COLO829 (cell line): ENCODE measurements around the gene TTLL7.

ENCODE experiments used
- DNase-seq: peaks from one replicate; pipeline ENCODE4 v3.0.0; 2012; ENCODE audit warnings: low spot score

Gene TTLL7

DNA sequence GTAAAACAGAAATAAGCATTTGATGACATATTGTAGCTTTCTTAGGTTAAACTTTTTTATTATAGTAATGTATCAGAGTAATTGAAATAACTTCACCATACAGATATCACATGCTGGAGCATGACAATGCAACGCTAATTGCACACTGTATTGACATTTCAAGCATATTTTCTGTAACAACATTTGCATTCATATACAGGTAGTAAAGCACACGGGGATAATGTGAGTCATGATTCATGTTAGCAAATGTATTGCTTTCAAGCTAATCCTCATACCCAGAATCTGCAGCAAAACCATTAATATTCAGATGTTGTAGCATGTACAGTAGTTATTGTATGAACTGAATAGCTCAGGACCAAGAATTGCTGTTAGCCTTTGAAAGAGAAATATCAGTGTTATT is 133.9 kb downstream of the TTLL7 start:
- no peak for DNase-seq

DNA sequence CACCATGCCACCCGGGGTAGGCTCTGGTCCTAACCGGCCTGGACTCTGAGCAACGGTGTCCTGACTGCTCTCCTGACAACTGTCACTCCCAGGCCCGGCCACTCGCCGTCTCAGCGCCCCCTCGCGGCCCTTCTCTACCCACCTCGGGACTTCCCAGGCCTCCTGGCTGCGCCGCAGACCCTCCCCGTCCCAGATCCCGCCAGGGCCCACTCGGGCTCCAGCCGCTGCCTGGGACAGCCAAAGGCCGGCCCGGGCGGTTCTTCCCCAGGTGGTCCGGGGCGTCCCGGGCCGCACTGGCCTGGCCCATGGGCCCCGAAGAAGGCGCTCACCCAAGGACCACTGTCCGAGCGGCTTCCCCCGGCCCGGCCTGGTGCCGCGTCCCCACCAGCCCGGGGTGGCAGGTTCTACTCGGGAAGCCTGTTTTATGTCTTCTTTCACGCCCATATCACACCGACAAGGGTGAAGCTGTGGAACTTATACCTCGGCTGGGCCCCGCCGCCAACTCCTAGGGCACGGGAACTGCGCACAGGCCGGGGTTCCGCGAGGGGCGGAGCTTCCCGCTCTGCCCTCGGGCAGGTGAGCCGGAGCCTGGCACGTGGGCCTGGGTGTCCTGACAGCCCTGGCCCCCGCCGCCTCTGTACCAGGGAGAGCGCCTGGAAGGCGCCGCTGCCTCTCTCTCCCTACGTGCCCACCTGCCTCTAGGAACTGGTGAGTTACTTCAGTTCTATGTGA is 138.3 kb downstream of the TTLL7 start:
- peak; percentile 21 for DNase-seq

GRCh38 chr1:83857716-83858115 is 141.2 kb downstream of the TTLL7 start:
- no peak for DNase-seq

- DNase-seq, result peak; percentile 28
Measured at GRCh38 chr1:83857103-83857502, 141.8 kb downstream of the TTLL7 start.

DNA sequence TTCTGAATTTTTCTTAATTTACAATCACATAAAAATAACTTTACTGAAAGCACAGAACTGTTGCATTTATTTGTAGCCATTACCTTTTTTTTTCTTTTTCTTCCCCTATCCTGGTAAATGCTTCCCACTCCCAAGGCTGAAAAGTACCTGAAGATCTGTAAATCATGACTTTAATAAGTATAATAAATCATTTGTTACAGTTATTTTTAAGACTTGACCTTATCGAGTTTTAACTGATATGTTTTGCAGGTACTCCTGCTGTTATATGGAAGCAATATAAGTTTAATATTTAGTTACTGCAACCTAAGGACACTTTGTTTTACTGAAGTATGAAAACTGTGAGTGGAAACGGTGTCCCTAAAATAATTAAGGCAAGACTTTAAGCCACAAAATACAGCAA is 142.6 kb downstream of the TTLL7 start:
- no peak for DNase-seq

- no peak for DNase-seq
Measured at GRCh38 chr1:83854456-83854855, 144.5 kb downstream of the TTLL7 start.

GRCh38 chr1:83850834-83851233 is 148.1 kb downstream of the TTLL7 start:
- no peak for DNase-seq

- DNase-seq, result no peak
Measured at GRCh38 chr1:83849191-83850061, 149.5 kb downstream of the TTLL7 start.

GRCh38 chr1:83846138-83846537 is 152.8 kb downstream of the TTLL7 start:
- no peak for DNase-seq

DNA sequence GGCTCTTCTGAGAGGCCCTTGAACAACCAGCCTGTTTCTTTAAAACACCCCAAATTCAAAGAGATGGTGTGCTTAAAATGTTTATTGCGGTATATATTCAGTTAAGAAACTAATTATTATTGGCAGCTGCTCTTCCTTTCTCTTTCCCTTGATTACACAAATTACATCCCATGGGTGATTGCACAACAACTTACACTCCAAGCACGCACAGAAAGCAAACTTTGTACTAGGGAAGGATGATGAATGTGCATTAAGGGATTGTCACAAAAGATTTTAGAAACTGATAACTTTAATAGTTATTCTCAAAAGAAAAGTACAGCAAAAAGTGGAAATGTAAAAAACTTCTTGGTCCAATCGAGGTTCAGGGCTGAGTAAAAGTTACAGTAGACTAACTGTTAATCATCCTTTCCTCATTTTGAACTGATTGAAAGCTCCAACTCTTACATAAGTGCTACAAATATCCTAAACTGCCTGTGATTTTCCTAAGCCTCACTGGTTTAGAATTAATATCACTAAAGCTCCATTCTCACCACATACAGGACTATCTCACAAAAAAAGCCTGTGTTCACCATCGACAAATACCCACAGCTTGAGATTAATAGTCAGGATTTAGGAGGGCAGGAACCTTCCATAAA is 153.4 kb downstream of the TTLL7 start:
- DNase-seq, result no peak

DNA sequence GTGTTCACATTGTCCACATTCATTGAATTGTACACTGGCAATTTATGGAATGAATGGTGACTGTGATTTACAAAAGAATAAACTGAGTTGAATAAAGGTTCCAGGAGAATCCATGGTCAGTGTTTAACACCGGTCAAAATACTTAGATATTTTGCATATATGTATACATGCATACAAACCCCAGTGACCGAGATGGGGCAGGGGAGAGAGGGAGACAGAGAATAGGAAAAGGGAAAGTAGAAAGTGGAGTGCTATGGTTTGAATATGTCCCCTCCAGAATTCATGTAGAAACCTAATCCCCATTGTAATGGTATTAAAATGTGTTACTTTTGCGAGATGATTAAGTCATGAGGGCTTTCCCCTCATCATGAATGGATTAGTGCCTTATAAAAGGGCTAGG is 154.4 kb downstream of the TTLL7 start:
- DNase-seq, result no peak

GRCh38 chr1:83839566-83840173 is 159.3 kb downstream of the TTLL7 start:
- no peak for DNase-seq

DNA sequence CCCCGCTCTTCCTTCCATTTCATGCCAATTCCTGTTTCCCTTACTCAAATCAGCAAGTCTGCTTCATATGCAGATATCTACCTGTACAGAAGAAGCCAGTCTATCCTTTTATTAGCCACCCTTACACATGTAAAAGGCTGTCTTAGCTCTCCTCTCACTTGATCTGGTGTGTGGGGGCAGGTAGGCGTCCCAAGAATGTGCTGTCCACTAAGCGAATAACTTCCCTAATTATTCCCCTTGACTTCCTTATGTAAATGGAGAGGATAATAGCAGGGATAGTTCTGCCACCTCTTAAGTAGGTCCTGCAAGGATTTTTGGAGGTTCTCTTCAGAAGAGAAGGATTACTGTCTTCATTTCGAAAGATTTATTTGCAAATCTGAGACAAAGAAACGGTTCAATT is 160.4 kb downstream of the TTLL7 start:
- no peak for DNase-seq

DNA sequence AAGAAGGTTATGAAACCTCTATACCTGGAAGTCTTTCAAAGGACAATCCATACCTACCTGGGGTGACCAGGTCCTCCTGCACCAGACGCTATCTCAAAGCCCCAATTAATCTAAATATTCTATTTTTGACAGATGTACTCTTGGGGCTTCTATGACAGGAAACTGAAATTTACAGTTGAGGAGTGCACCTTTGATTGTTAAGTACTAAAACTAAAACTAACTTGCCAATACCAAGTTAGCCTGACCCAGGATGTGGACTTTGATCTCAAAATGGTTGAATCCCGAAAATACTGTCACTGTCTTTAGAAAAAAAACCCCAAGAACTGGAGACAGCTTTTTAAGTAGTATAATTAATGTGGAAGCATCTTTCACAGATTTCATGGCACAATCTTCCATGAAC is 162.4 kb downstream of the TTLL7 start:
- no peak for DNase-seq

GRCh38 chr1:83834621-83835264 is 164.2 kb downstream of the TTLL7 start:
- DNase-seq, result no peak

DNA sequence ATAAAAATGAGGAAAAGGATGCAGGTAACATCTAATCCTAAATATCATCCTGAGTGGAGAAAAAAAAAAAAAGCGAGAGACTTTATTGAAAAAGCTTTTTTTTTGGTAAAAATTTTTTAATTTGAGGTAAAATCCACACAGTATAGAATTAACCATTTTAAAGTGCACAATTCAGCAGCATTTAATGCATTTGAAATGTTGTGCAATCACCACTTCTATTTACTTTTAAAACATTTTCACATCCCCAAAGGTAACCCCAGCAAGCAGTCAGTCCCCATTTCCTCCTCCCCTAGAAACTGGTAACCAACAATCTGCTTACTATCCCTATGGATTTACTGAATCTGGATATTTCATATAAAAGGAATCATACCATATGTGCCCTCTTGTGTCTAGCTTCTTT is 166.7 kb downstream of the TTLL7 start:
- DNase-seq, result no peak

GRCh38 chr1:83829106-83829505 is 169.8 kb downstream of the TTLL7 start:
- no peak for DNase-seq

DNA sequence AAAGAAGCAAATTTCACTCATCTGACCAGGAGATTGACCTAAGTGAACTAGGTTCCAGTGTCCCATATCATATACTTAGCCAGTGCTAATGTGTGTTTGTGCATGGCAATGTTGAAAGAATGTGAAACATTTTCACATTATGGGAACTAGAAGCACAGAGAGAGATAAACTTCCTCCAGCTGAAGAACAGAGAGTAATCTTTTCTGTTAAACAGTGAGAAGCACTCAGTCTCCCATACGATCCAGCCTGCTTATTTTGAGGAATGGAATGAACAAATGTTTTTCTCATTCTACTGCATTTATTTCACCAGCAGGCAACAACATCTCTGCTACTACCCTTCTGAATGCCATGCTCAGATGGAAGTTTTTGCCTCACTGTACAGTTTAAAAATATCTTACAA is 170.5 kb downstream of the TTLL7 start:
- no peak for DNase-seq

- no peak for DNase-seq
Measured at GRCh38 chr1:83827741-83828140, 171.2 kb downstream of the TTLL7 start.

GRCh38 chr1:83822208-83822607 is 176.7 kb downstream of the TTLL7 start:
- no peak for DNase-seq

- no peak for DNase-seq
Measured at GRCh38 chr1:83819436-83819835, 179.5 kb downstream of the TTLL7 start.

GRCh38 chr1:83818916-83819315 is 180.0 kb downstream of the TTLL7 start:
- DNase-seq, result peak; percentile 8
